Stimulated activated CD4-positive, alpha-beta T cell treated with anti-CD3 and anti-CD28 coated beads, Interleukin-12 subunit alpha, Interleukin-12 subunit beta, amount 100 ng/mL, for 24 hours (primary cell): ENCODE results near the gene IRF1.
"Not testable (repeated sequence)": the region's sequence is repeated elsewhere in the genome, so short reads cannot be mapped to it uniquely, and the experiment has no call there.

ENCODE experiments used
- DNase-seq, 2 experiments: peaks; one replicate each; pipeline ENCODE4 v3.0.0-alpha.2; 2020; ENCODE audit warnings: low read depth in 2 of 2

The IRF1 gene

DNA sequence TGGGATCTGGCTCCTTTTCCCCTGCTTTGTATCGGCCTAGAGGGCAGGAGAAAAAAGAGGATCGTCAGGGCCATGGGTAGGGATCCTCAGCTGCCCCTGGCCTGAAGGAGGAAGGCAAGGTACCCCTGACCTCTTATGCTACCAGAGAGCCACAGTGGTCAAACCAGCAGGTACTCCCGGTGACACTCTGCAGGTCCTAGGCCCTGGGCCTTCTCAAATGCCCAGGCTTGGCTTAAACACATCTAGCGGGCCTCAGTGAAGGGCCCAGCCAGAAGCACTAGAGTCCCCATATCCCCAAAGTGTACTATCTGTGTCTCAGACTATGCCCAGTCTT, 3.5 kb downstream of the IRF1 start:
- no peak for DNase-seq

DNA sequence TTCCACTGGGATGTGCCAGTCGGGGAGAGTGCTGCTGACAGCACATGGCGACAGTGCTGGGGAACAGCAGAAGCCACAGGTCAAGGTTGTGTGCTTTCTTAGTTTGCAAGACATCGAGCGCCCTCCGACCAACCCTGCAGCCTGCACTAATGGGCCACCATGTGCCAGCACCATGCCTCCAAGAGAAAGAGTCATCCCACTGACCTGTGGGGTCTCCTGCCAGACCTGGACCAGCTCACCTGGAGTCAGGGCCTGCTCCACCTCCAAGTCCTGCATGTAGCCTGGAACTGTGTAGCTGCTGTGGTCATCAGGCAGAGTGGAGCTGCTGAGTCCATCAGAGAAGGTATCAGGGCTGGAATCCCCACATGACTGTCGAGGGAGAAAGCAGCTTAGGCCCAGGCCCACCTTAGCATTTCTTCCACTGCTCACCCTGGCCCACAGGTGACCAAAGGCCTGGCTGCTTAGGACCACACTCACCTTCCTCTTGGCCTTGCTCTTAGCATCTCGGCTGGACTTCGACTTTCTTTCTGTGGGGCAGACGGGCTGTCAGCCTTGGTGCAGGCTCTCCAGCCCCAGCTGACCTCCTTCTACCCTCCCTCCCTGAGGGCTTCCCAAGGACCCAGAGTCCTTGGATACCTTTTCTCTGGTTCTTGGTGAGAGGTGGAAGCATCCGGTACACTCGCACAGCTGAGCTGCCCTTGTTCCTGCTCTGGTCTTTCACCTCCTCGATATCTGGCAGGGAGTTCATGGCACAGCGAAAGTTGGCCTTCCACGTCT, 4.1 kb downstream of the IRF1 start:
- no peak for DNase-seq

DNA sequence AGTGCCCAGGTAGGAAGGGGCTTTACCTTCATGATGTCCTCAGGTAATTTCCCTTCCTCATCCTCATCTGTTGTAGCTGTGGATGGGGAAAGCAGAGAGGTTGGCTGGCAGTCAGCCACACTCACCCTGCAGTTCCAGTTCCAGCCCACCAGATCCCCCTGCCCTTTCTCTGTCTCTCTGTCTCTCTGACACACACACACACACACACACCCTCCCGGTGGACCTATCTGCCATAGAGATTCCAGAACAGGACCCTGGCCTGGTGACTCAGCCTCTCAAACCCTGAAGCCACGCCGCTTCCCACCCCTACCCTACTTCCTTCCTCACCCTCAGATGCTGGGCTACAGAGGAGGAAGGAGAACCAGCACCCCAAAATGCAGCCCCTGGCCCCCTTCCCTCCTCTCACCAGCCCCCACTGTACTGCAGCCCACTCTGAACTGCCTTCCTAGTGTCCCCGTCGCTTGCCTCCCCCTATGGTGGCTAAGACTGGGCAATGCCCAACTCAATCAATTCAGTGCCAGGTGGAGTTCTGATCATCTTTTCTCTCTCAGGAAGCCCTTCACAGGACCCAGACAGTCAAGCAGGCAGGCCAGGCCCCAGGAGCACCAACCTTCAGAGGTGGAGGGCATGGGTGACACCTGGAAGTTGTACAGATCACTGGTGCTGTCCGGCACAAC, 4.8 kb downstream of the IRF1 start:
- DNase-seq: no peak

DNA sequence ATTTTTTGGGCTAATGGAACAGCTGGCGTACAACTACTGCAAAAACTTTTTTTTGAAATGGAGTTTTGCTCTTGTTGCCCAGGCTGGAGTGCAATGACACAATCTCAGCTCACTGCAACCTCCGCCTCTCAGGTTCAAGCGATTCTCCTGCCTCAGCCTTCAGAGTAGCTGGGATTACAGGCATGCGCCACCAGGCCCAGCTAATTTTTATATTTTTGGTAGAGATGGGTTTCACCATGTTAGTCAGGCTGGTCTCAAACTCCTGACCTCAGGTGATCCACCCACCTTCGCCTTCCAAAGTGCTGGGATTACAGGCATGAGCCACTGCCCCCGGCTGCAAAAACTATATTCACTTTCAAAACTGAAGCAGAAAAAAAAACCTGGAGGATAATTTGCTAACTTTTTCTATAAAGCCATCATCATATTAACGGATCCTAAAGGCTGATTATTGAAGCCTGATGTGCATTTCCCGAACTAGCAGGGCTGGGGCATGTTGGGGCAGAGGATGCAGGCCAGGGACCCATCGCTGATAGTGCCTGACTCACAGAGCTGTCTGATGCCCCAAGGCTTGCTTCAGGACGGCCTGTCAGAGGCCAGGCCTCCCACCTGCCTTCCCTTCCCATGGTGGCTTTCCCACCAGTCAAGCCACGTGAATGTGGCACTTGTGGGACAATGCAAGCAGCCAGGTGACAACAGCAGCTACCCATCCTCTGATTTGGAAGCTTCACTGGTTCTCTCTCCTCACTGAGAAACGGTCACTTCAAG, 5.5 kb downstream of the IRF1 start:
- not testable (repeated sequence) for DNase-seq

DNA sequence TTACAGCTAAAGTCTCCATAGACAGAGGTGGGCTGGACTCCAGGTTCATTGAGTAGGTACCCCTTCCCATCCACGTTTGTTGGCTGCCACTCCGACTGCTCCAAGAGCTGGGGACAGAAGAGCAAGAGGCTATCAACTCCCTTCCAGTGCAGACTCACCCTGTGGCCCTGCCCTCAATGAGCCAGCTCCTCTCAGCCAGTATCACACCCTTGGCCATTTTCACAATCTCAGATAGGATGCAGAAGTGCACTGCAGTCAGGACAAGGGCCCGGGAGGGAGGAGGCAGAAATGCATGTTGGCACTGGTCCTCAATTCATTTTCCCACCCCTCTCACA, 6.2 kb downstream of the IRF1 start:
- DNase-seq: no peak

DNA sequence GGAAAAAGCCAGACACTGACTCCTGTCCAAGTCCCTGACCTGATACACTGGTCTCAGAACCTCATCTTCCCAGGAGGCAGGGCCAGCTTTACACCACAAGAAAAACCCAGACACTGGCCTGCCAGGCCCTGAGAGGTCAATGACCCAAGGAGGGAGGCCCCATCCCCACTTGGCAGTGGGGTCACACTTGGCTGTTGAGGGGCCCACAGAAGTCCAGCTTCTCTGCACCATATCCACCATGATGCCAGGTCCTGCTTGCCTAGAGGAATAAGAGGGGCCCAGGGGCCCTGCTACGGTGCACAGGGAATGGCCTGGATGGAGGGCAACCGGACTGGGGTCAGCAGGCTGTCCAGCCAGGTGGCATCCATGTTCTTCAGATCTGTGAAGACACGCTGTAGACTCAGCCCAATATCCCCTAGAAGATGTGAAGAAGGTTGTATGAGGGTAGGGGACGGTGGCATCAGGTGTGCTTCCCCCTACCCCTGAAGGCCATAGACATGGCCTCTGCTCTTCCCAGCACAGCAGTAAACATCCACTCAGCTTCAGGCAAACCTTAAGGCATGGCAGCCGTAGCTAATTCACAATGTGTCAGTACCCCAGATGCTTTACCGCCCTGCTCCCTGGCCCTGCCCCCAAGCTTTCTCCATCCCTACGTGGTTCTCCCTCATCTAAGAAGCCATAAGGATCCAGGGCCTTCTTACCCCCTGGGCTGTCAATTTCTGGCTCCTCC, 6.7 kb downstream of the IRF1 start:
- DNase-seq: no peak

DNA sequence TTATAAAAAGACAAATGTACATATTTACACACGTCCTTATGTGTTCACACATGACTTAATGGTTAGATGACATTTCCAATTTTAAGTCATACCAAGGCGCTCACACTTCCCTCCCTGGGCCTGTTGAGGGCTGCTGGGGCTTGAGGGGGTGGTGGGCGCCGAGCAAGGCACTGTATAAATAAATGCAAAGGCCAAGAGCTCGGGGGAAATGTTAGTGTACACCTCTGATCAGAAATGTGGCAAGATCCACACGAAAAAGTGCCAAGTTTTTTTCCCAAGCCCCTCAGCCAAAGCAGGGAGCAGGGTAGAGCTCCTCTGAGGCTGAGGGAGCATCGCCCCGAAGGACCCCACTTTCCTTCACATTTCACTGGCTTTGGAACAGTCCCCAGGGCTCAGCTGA, 7.5 kb downstream of the IRF1 start:
- no peak for DNase-seq

DNA sequence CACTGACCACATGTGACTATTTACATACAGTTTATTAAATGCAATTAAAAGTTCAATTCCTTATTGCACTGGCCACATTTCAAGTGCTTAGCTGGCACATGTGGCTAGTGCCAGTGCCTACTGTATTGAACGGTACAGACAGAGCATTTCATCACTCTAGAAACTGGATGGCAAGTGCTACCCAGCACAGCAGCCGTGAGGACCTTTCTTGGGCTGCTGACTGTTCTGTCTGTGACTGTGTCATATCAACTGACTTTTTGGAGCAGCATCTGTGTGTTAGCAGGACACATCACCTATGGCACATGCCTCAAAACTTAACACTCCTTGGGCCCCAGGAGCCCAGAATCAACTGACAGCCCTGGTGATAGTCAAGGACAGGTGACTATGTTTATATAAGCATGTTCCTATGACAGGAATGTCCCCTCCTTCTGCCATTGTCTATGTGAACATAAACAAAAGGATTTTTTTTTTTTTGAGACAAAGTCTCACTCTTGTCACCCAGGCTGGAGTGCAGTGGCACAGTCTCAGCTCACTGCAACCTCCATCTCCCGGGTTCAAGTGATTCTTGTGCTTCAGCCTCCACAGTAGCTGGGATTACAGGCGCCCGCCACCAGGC, 8.9 kb downstream of the IRF1 start:
- DNase-seq: no peak

DNA sequence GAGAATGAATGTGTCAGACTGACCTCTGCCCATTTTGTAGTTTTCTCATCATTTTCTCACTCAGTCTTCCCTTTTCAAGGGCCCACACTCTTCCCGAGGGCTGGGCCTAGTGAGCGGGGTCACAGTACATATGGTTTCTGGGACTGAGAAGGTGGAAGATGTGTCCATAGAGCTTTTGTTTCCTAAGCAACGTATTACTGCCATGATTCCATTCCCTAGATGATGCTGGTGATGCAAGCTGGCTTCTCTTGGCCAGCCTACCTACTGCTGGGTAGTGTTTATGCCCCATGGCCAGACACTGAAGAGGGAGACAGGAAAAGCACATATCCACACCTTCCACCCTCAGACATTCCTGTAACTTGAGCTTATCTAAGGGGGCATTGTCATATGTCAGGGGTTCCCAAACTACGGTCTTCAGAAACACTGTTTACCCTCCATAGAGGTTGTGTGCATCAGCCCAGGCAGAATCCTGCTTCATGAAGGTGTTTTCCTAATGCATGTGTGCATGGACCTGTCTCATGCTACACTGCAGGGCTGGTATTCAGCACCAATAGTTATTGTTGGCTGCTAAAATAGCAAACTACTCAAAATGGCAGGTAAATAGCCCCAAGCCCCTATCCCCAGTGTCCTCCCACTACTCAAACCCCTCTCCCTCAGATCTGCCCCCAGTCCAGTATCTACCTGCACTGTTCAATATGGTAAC, 9.5 kb downstream of the IRF1 start:
- no peak for DNase-seq

DNA sequence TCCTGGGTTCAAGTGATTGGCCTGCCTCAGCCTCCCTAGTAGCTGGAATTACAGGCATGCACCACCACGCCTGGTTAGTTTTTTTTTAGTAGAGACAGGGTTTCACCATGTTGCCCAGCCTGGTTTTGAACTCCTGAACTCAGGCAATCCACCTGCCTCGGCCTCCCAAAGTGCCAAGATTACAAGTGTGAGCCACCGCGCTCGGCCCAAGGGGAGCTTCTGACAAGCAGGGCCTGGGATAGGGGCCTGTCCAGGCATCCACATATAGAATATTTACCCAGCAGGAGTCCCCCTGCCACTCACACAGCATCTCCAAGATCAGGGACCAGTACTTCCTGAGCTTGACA, 10.1 kb downstream of the IRF1 start:
- DNase-seq: no peak

DNA sequence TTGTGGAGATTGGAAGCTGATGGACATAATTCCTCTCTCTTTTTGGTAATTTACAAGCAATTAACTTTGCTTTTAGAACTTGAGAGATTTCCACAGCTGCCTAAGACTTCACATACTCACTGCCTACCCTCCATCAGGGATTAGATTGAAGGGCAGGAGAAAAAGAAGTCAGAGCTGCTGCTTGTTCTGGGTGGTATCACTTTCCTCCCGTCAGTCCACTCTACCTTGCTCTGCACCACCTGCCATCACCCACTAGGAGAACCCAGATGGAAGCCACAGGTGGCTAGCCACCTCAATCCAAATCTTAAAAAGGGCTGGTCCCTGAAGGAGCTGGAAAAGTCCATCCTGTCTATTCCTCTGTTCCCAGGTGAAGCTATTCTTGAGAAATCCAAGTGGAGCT, 10.5 kb downstream of the IRF1 start:
- DNase-seq: no peak

DNA sequence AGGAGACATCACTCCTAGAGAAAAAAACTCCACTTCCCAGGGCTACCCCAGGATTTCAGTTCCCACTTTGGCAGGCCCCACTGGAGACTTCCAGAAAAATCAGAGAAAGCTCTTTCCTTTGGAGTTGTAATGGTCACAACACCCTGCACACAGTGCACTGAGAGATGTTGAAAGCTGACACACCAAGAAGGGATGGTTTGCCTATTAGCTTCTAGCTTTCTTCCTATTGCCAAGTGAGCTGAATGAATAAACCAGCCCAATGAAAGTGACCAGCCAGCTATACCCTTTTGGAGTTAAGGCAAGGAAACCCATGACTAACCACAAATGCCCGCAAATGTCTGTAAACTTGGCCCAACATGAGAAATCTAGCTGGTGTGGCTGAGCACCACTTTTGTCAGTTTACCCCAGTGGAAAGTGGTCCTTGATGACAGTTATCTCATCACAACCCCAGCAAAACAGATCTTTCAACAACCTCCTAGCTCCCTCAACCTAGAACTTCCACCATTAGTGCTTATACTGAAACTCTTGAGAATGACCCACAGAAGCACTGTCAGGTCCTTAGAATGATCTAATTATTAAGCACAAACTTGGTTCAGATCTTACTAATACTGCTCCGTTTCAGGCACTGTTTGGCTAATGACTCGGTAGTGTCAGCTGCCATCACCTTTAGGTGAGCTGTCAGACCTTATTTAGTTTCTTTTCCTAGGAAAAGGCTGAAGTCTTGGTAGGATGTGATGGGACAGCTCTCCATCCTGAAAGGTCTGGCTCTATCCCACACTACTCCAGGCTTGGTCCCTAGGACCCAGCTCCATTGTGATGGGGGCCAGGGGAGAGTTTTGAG, 11.2 kb downstream of the IRF1 start:
- DNase-seq: no peak

DNA sequence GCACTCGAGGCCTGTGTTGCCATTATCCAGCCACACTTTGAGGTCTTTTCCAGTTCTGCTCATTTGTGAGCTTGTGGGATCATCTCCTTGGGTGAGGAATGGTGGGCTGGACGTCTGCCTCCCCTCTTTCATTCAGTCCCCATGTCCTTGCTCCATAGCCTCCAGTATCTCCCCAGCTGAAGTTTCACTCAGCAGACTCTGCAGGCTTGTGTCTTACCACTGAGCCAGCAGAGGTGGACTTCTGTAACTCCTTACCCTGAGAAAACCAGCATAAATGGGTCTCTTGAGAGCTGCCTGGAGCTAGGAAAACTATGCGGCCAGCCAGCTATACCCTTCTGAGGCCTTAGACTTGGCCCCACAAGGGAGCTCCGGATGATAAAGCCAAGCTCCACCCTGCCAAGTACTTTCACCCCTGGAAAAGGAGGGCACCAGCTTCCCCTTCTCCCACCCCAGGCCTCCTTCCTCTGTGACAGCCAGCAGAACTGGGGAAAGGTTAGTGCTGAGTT, 12.2 kb downstream of the IRF1 start:
- DNase-seq: no peak

DNA sequence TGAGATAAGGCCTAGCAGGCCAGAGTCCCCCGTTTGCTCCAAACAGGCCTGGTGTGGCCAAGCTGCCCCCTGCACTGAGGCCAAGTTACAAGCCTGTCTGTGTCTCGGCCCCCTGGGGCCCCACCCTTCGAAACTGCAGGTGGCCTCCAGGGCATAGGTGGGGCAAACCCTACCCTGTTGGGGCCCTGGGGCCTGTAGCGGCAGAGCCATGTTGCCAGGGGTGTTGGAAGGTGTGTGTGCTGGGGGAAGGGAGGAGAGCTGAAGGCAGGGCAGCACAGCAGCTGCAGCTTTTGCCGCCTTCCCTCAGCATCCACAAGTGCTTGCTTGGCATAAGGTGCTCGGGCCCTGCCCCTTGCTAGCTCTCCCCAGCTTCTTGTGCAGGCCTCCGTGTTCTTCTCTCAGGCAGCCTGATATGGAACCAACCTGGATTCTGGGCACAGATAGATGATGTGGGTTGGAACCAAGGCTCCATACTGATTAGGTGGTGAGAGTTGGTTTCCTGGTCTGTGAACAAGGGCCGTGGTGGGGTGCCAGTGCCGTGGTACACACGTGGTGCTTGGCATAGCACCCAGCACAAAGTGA, 12.7 kb downstream of the IRF1 start:
- no peak for DNase-seq

DNA sequence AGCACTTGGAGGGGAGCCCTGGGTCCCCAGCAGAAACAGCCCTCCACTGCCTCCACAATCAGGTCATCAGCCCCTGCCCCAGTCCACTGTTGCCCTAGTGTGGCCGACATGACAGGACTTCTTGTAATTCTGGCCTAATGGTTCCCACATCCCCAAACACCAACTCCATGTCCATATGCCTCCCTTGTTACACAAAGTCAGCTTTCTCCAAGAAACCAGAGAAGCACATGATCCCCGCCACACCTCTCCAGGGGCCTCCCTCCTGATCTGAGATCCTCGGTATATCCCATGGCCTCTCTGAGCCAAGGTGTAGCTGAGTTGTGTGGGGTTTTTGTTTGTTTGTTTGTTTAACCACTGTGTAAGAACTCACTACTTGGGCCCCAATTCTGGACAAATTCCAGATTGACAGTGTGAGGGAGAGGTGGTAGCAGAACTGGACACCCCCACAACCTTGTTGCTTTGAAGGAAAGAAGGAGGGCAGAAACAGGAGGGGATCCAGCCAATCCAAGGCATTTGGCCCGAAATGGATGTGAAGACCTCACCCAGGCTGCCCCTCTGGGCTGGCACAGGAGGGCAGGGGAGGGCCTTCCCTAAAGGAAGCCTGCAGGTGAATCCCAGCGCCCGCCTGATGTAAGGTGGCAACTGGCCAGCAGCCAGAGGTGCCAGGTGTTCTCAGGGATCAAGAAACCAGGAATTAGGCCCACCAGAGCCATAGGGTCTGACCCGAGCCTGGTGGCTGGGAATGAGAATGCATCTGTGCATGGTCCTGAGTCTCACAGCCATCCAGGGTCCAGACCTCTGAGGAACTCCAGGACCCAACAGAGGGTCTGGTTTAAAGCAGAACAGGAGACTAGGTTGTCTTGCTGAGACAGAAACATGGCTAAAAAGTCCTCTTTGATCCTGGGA, 13.4 kb downstream of the IRF1 start:
- DNase-seq: no peak

DNA sequence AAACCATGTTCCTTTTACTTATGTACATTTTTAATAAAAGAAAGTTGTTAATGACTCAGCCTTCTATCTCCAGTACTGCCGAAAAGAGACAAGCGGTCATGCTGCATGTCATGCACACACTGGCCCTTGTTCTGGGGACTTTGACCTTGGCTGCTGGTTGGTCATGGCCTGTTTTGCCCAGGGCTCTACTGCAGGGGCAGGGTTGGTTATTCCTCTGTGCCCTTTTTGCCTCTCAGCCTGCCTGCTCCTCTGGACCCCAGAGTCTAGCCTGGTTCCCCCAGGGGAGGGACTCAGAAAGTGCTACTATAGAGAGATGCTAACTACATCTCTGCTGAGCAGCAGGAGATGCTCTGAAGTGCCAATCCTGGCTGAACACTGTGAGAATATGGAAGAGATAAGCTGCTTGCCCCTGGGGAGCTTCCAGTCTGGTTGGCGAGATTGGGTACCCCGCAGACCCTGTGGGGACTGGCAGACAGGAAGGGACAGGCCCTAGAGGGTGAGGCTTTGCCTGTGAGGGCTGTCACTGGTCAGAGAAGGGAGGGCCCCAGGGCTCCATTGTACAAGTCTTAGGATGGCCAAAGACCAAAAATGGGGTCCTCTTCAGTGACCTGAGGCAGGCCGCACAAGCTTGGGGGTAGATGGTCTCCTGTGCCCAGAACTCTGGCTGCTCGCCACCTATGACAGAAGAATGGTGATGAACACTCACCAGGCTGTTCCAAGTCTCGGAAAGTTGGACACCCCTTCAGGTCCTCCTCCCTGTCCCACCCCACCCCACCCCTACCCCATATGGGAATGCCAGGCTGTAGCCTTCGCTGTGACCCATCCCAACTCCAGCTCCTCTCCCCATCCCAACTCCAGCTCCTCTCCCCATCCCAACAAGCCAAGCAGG, 14.3 kb downstream of the IRF1 start:
- DNase-seq: no peak

DNA sequence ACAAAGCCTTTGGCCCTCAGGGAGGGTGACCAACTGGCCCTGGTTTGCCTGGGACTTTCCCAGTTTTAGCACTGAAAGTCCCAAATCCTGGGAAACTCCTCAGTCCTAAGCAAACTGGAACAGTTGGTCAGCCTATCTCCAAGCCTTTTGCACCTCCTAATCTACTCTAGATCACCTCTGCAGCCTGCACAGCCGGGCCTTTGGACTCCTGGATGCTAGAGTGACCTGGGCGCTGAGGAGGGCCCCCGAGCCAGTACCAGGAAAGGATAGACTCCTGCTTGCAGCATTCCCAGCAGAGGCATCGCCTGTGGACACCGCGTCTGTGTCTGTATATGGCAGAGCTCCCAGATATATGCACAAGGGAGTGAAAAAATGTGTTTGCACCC, 15.1 kb downstream of the IRF1 start:
- DNase-seq: no peak
